IPS-15b (cell line): Measurements from ENCODE around the gene ENO4.

Experiments used
- H3K27me3 ChIP-seq: one replicate; pipeline ENCODE4 v1.6.1; 2013; ENCODE audit warnings: low read length; ENCODE audit not compliant: control insufficient read depth, insufficient read depth
- H3K36me3 ChIP-seq: one replicate; pipeline ENCODE4 v1.6.1; 2013; ENCODE audit warnings: low read length; ENCODE audit not compliant: control insufficient read depth, insufficient read depth
- H3K4me1 ChIP-seq: one replicate; pipeline ENCODE4 v1.6.1; 2013; ENCODE audit warnings: mild to moderate bottlenecking, low read length; ENCODE audit not compliant: control insufficient read depth, insufficient read depth
- H3K4me3 ChIP-seq: one replicate; pipeline ENCODE4 v1.5.1; 2013; ENCODE audit warnings: low read depth, low read length
- H3K9ac ChIP-seq: one replicate; pipeline ENCODE4 v1.6.1; 2013; ENCODE audit warnings: low read depth, mild to moderate bottlenecking, low read length
- H3K9me3 ChIP-seq: one replicate; pipeline ENCODE4 v1.6.1; 2013; ENCODE audit warnings: mild to moderate bottlenecking, low read length; ENCODE audit not compliant: control insufficient read depth, insufficient read depth

The ENO4 gene

GRCh38 chr10:116852246-116852645, 2.9 kb downstream of the ENO4 start:
- no peaks in the 10 kb centered on the region for H3K36me3 ChIP-seq
- no peak overlapping the region for H3K4me3 ChIP-seq
- peaks cover 4% of the 10 kb centered on the region for H3K27me3 ChIP-seq
- no peak overlapping the region for H3K9ac ChIP-seq
- H3K9me3 ChIP-seq, result no peaks in the 10 kb centered on the region
- peaks cover 10% of the 10 kb centered on the region for H3K4me1 ChIP-seq

DNA sequence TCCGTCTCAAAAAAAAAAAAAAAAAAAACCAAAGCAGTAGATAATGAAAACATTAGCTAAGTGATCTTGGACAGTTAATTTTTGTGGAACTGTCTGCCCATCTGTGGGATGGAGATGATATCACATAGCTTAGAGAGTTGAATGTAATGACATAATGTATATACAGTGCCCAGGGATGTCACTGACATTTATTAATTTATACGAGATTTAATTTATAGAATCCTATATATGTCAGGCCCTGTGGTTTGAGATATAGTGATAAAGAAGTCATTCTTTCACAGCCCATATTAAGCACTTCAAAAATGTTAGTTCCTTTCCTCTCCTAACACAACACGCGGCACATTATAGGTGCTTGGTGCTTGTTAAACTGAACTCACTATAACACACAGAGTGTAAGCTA, 4.0 kb downstream of the ENO4 start:
- no peaks in the 10 kb centered on the region for H3K36me3 ChIP-seq
- peaks cover 4% of the 10 kb centered on the region for H3K27me3 ChIP-seq
- no peak overlapping the region for H3K4me3 ChIP-seq

GRCh38 chr10:116853701-116854100, 4.4 kb downstream of the ENO4 start:
- Histone ChIP-seq H3K9me3 (no peaks in the 10 kb centered on the region), H3K27me3 (peaks cover 4% of the 10 kb centered on the region)

More for the DNA sequence above, 4.0 kb downstream of the ENO4 start:
- Histone ChIP-seq H3K4me1 (peaks cover 8% of the 10 kb centered on the region), H3K9me3 (no peaks in the 10 kb centered on the region), H3K9ac (no peak overlapping the region)

GRCh38 chr10:116857156-116857555, 7.9 kb downstream of the ENO4 start:
- Histone ChIP-seq H3K4me3 (no peak overlapping the region), H3K9me3 (no peaks in the 10 kb centered on the region), H3K36me3 (no peaks in the 10 kb centered on the region), H3K27me3 (no peaks in the 10 kb centered on the region), H3K4me1 (no peaks in the 10 kb centered on the region), H3K9ac (no peak overlapping the region)

More at GRCh38 chr10:116853701-116854100, 4.4 kb downstream of the ENO4 start:
- Histone ChIP-seq H3K9ac (no peak overlapping the region), H3K36me3 (no peaks in the 10 kb centered on the region), H3K4me3 (no peak overlapping the region), H3K4me1 (peaks cover 5% of the 10 kb centered on the region)

- Histone ChIP-seq H3K36me3 (no peaks in the 10 kb centered on the region), H3K27me3 (no peaks in the 10 kb centered on the region), H3K4me1 (no peaks in the 10 kb centered on the region), H3K9me3 (no peaks in the 10 kb centered on the region), H3K9ac (no peak overlapping the region), H3K4me3 (no peak overlapping the region)
These were observed 12.5 kb downstream of the ENO4 start for GRCh38 chr10:116861796-116862195.

DNA sequence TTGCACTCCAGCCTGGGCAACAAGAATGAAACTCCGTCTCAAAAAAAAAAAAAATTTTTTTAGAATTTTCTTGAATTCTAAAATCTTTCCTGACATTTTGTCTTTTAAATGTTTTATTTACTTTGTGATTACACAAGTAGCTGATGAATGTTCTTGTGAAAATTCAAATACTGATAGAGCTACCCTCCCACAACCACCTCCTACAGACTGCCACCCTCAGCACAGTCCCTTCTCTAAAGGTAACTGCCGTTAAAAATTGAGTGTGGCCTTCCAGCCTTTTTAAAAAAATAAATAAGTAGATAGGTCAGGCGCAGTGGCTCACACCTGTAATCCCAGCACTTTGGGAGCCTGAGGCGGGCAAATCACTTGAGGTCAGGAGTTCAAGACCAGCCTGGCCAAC, 15.1 kb downstream of the ENO4 start:
- Histone ChIP-seq H3K4me1 (no peaks in the 10 kb centered on the region), H3K9ac (no peak overlapping the region), H3K27me3 (no peaks in the 10 kb centered on the region), H3K9me3 (no peaks in the 10 kb centered on the region), H3K4me3 (no peak overlapping the region), H3K36me3 (no peaks in the 10 kb centered on the region)

DNA sequence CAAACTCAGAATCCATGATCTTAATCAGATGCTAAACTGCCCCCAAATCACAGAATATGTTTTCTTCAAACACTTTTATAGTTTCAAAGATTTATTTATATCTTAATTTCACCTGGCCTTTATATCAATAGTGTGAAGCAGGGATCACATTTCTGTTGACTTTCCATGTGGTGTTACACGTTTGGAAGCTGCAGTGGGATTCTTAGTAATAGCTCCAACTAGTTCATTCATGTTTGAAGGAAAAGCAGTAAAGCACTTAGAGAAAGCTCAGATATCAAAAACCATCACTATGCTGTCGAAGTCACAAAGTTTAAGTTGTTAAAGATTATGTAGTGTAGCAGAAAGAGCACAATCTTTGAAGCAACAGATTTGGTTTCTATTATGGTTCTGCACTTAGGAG, 16.8 kb downstream of the ENO4 start:
- no peak overlapping the region for H3K9ac ChIP-seq
- no peaks in the 10 kb centered on the region for H3K27me3 ChIP-seq
- H3K9me3 ChIP-seq, result no peaks in the 10 kb centered on the region
- no peaks in the 10 kb centered on the region for H3K36me3 ChIP-seq
- H3K4me1 ChIP-seq, result no peaks in the 10 kb centered on the region
- no peak overlapping the region for H3K4me3 ChIP-seq

- Histone ChIP-seq H3K27me3 (no peaks in the 10 kb centered on the region), H3K4me1 (no peaks in the 10 kb centered on the region), H3K4me3 (no peak overlapping the region), H3K9ac (no peak overlapping the region), H3K9me3 (no peaks in the 10 kb centered on the region), H3K36me3 (no peaks in the 10 kb centered on the region)
These were observed 17.8 kb downstream of the ENO4 start for GRCh38 chr10:116866987-116867595.

DNA sequence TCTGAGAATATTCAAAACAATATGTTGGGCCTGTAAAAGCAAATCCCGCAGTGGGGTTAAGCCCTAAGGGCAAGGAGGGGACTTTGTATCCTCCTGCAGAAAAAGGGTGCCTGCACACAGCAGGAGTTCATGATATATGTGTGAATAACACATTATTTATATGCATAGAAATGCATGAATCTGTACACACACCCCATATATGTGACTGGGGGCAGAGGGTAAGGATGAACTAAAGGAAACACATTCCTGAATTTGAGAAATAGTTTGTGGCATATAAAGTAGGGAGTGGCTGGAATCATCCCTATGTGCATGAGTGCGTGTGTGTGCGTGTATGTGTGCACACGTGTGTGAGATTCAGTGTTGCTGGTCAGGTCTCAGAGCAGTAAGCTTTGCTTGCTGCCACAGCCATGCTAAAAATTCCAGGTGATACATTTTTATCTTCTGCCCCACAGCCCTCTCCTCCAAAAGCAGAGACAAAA, 18.9 kb downstream of the ENO4 start:
- Histone ChIP-seq H3K36me3 (no peaks in the 10 kb centered on the region), H3K4me1 (peaks cover 6% of the 10 kb centered on the region), H3K9me3 (no peaks in the 10 kb centered on the region), H3K4me3 (no peak overlapping the region), H3K27me3 (no peaks in the 10 kb centered on the region), H3K9ac (no peak overlapping the region)

GRCh38 chr10:116868722-116869121, 19.4 kb downstream of the ENO4 start:
- Histone ChIP-seq H3K27me3 (no peaks in the 10 kb centered on the region), H3K4me1 (peaks cover 11% of the 10 kb centered on the region), H3K36me3 (no peaks in the 10 kb centered on the region), H3K4me3 (no peak overlapping the region), H3K9me3 (no peaks in the 10 kb centered on the region), H3K9ac (no peak overlapping the region)

DNA sequence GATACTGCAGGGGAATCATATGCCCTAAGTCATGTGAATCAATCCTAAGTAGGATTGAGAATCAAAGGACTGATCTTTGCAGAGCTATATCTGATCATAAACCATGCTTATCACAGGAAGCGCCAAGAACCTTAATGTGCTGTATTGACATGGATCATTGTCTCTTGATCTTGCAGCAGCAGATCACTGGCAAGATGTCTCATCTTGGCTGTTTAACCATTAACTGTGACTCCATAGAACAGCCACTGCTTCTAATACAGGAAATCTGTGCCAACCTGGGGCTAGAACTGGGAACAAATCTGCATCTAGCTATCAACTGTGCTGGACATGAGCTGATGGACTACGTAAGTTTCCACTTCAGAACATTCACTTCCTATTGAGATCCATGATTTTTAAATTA, 21.6 kb downstream of the ENO4 start:
- Histone ChIP-seq H3K9ac (no peak overlapping the region), H3K9me3 (no peaks in the 10 kb centered on the region), H3K27me3 (no peaks in the 10 kb centered on the region), H3K4me3 (no peak overlapping the region), H3K36me3 (no peaks in the 10 kb centered on the region), H3K4me1 (peaks cover 19% of the 10 kb centered on the region)

- no peaks in the 10 kb centered on the region for H3K27me3 ChIP-seq
- no peaks in the 10 kb centered on the region for H3K36me3 ChIP-seq
- no peak overlapping the region for H3K4me3 ChIP-seq
- H3K9me3 ChIP-seq, result no peaks in the 10 kb centered on the region
- peaks cover 19% of the 10 kb centered on the region for H3K4me1 ChIP-seq
- H3K9ac ChIP-seq, result no peak overlapping the region
These were observed 23.8 kb downstream of the ENO4 start for GRCh38 chr10:116873134-116873533.
